OCI-LY7 (cell line): Measurements from ENCODE around the gene TRMT1.

Experiments
- CTCF ChIP-seq: fragments of 200-600 bp; sonication (generic); conservative IDR thresholded peaks from 2 replicates; pipeline ENCODE4 v1.5.1; 2014; ENCODE audit warnings: mild to moderate bottlenecking, antibody characterized with exemption, low read length, moderate library complexity, mixed read lengths
- EZH2phosphoT487 ChIP-seq: fragments of 200-600 bp; sonication (generic); IDR thresholded peaks from 2 replicates; pipeline ENCODE4 v1.6.1; 2018; ENCODE audit warnings: low read depth, borderline replicate concordance, mild to moderate bottlenecking, mixed run types, antibody characterized with exemption, low read length, moderate library complexity, mixed read lengths

DNA sequence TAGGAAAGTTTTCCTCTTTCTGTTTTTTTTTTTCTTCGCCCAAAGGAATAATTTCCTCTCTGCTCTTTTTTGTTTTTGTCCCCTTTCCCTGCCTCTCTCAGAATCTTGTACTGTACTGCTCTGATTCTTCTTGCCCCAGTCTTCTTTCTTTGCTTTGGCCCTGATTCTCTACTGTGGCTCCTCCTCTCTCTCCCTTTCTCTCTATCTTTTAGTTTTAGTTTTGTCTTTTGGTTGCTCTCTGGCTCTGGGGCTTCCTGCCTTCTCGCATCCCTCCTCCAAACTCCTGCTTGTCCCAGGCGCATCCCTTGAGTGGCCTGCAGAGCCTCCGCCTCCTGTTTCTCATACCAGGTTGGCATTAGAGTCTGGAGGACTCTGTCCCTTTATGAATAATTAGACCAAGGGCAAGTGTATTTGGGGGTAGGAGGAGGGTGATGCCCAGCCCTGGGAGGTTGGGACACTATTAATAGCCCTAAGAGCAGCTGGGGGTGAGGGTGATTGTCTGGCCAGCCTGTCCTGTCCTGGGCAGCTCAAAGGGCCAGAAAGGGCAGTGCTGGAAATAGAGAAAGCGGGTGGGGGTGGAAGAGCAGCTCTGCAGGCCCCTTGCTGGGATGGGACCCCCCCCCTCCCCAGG, 53.0 kb downstream of the TRMT1 start:
- TF ChIP-seq CTCF (no peak), EZH2phosphoT487 (no peak)
